Endothelial cell of umbilical vein (primary cell): ENCODE results near the gene MEAK7.

ENCODE experiments used
- CTCF ChIP-seq, 2 donors: IDR thresholded peaks; 1 replicate in 1 of 2; 2 replicates in 1 of 2; pipeline ENCODE4 v1.5.1; 2011; ENCODE audit warnings: low read length in 2 of 2, mild to moderate bottlenecking in 2 of 2, moderate library complexity in 2 of 2, control low read depth in 1 of 2, inconsistent platforms in 1 of 2, low read depth in 1 of 2; ENCODE audit not compliant: insufficient read depth in 1 of 2; ENCODE audit errors: extremely low read depth in 1 of 2
- EZH2 ChIP-seq: IDR thresholded peaks from 2 replicates; pipeline ENCODE4 v1.6.1; 2012; ENCODE audit warnings: borderline replicate concordance, low read depth, mild to moderate bottlenecking, moderate library complexity, low read length, inconsistent platforms; ENCODE audit not compliant: severe bottlenecking
- FOS ChIP-seq: IDR thresholded peaks from 2 replicates; pipeline ENCODE4 v1.6.1; 2011; ENCODE audit warnings: mild to moderate bottlenecking, low read length, moderate library complexity, borderline replicate concordance; ENCODE audit not compliant: insufficient read depth
- GATA2 ChIP-seq: IDR thresholded peaks from 2 replicates; pipeline ENCODE4 v1.7.0; 2011; ENCODE audit warnings: low read depth, mild to moderate bottlenecking, moderate library complexity, mixed read lengths, low read length; ENCODE audit not compliant: insufficient read length, insufficient read depth
- JUN ChIP-seq: IDR thresholded peaks from 2 replicates; pipeline ENCODE4 v1.6.1; 2011; ENCODE audit warnings: borderline replicate concordance, low read depth; ENCODE audit not compliant: insufficient read length, insufficient read depth
- MAX ChIP-seq: IDR thresholded peaks from 2 replicates; pipeline ENCODE4 v1.6.1; 2011; ENCODE audit not compliant: insufficient read depth, insufficient read length
- MYC ChIP-seq: IDR thresholded peaks from one replicate; pipeline ENCODE4 v1.6.1; 2011; ENCODE audit warnings: mild to moderate bottlenecking, low read depth, low read length
- POLR2A ChIP-seq: IDR thresholded peaks from 2 replicates; pipeline ENCODE4 v1.6.1; 2012; ENCODE audit warnings: low read depth, mild to moderate bottlenecking, control low read depth, low read length
- POLR2AphosphoS5 ChIP-seq: IDR thresholded peaks from 2 replicates; pipeline ENCODE4 v1.6.1; 2012; ENCODE audit warnings: low read depth, mild to moderate bottlenecking, control low read depth, low read length, moderate library complexity; ENCODE audit not compliant: insufficient read depth

GRCh38 chr16:84463221-84463620, 41.2 kb downstream of the MEAK7 start:
- TF ChIP-seq CTCF (IDR thresholded peaks at IDR 0.05; ENCODE audit: extremely low read depth in 1 of 2, insufficient read depth in 1 of 2, low read depth in 1 of 2, low read length in 2 of 2) (no peak), POLR2A (no peak), POLR2AphosphoS5 (no peak), EZH2 (no peak), MAX (no peak), MYC (no peak), JUN (no peak), GATA2 (no peak), FOS (no peak)
